PC-3 (cell line): ENCODE data around the gene SEPTIN8. TPM values are rescaled to one million over a fixed set of nuclear protein-coding genes. Genes with fewer than 3 reads are reported as not detected.

Experiments
- ATAC-seq: fragments of 200-7000 bp; cut with Tn5 transposase; 2 replicates; pipeline ENCODE4 v1.9.1; 2020; ENCODE audit warnings: mild to moderate bottlenecking, moderate library complexity
- BruUV-seq: library from RNA; stranded (reverse); fragments of 400-500 nt; replicated peaks from 2 replicates; lab custom pipeline; 2021; lab: Mats Ljungman, UMichigan
- CTCF ChIA-PET: fragments of 300-600 bp; sonication (Branson Sonifier 250); formaldehyde crosslinking; loops from one replicate; lab custom pipeline; 2022; ENCODE audit warnings: antibody characterized with exemption; lab: Charles Lee
- POLR2A ChIA-PET: fragments of 300-600 bp; sonication (Branson Sonifier 250); formaldehyde crosslinking; loops from one replicate; lab custom pipeline; 2022; ENCODE audit warnings: antibody characterized with exemption; ENCODE audit not compliant: unreplicated experiment; lab: Charles Lee
- DNase-seq: peaks from one replicate; pipeline ENCODE4 v3.0.0-alpha.2; 2015
- H2AFZ ChIP-seq: fragments of 300-600 bp; sonication (generic); 2 replicates; pipeline ENCODE4 v1.6.0; 2016; ENCODE audit warnings: antibody characterized with exemption, low read length
- H3F3A ChIP-seq: fragments of 300-600 bp; sonication (generic); one replicate; pipeline ENCODE4 v1.6.0; 2017; ENCODE audit warnings: antibody characterized with exemption, low read length, control low read depth, mild to moderate bottlenecking; ENCODE audit not compliant: unreplicated experiment
- H3K27ac ChIP-seq: fragments of 300-600 bp; sonication (generic); 2 replicates; pipeline ENCODE4 v1.5.1; 2016; ENCODE audit warnings: mild to moderate bottlenecking, low read length
- H3K27me3 ChIP-seq: fragments of 300-600 bp; sonication (generic); 2 replicates; pipeline ENCODE4 v1.6.1; 2016; ENCODE audit warnings: low read length, mixed read lengths
- H3K36me3 ChIP-seq: fragments of 300-600 bp; sonication (generic); 2 replicates; pipeline ENCODE4 v1.6.1; 2016; ENCODE audit warnings: low read depth, mixed run types, low read length, mixed read lengths
- H3K4me1 ChIP-seq: fragments of 300-600 bp; sonication (generic); 2 replicates; pipeline ENCODE4 v1.5.1; 2016; ENCODE audit warnings: low read length; ENCODE audit not compliant: insufficient read depth
- H3K4me2 ChIP-seq: fragments of 300-600 bp; sonication (generic); 2 replicates; pipeline ENCODE4 v1.6.0; 2016; ENCODE audit warnings: low read length
- H3K4me3 ChIP-seq: fragments of 300-600 bp; sonication (generic); 2 replicates; pipeline ENCODE4 v1.5.1; 2016; ENCODE audit warnings: mild to moderate bottlenecking, low read length, mixed read lengths
- H3K79me2 ChIP-seq: fragments of 300-600 bp; sonication (generic); 2 replicates; pipeline ENCODE4 v1.6.1; 2017; ENCODE audit warnings: low read length, mixed read lengths
- H3K9ac ChIP-seq: fragments of 300-600 bp; sonication (generic); 2 replicates; pipeline ENCODE4 v1.6.0; 2016; ENCODE audit warnings: mild to moderate bottlenecking, low read length
- H3K9me2 ChIP-seq: fragments of 300-600 bp; sonication (generic); replicated peaks from 2 replicates; pipeline ENCODE4 v1.6.1; 2016; ENCODE audit warnings: mixed run types, low read length, mixed read lengths
- H3K9me3 ChIP-seq: fragments of 300-600 bp; sonication (generic); 2 replicates; pipeline ENCODE4 v1.6.1; 2016; ENCODE audit warnings: low read length, mixed read lengths
- H4K20me1 ChIP-seq: fragments of 300-600 bp; sonication (generic); 2 replicates; pipeline ENCODE4 v1.6.1; 2016; ENCODE audit warnings: low read length, mixed read lengths
- CTCF ChIP-seq: fragments of 300-600 bp; sonication (generic); conservative IDR thresholded peaks from 2 replicates; pipeline ENCODE4 v1.5.1; 2017; ENCODE audit warnings: antibody characterized with exemption, low read depth, mild to moderate bottlenecking, low read length
- EZH2 ChIP-seq: fragments of 300-600 bp; sonication (generic); IDR thresholded peaks from one replicate; pipeline ENCODE4 v1.6.1; 2017; ENCODE audit warnings: antibody characterized with exemption, mild to moderate bottlenecking, low read length; ENCODE audit not compliant: unreplicated experiment
- EZH2phosphoT487 ChIP-seq: fragments of 300-600 bp; sonication (generic); IDR thresholded peaks from 2 replicates; pipeline ENCODE4 v1.6.1; 2018; ENCODE audit warnings: mild to moderate bottlenecking, antibody characterized with exemption, low read length, borderline replicate concordance
- intact Hi-C: fragments of 100-400 bp; cut with micrococcal nuclease; formaldehyde crosslinking; loops from 2 replicates; pipeline ENCODE4 v1.9.0; 2023
- total RNA-seq: library from RNA; depleted of rRNA; stranded (reverse); fragments of >200 nt; gene quantifications from 2 replicates; pipeline ENCODE4 v1.2.3, GENCODE V29; 2014

SEPTIN8 gene
- total RNA-seq, 1 experiment from 2014 or later = 21.9 TPM

- H4K20me1 ChIP-seq = no peaks in the 10 kb centered on the region
- H3K9me3 ChIP-seq = no peaks in the 10 kb centered on the region
- ATAC-seq = no peak
- H2AFZ ChIP-seq = no peak overlapping the region
- H3K36me3 ChIP-seq = no peaks in the 10 kb centered on the region
- no peak overlapping the region for H3K9ac ChIP-seq
- H3K9me2 ChIP-seq = no peaks in the 10 kb centered on the region
- H3K4me1 ChIP-seq = no peaks in the 10 kb centered on the region
- no peaks in the 10 kb centered on the region for H3K27me3 ChIP-seq
- H3K79me2 ChIP-seq = peaks cover 3% of the 10 kb centered on the region; the same call in 1 of the 2 replicates
- intact Hi-C loops = loop anchor here (5.0 kb wide), 4 partner anchors 46 to 436 kb away; partner anchors contain the start of gene SEPTIN8
- H3K4me3 ChIP-seq = no peak overlapping the region
- no peak for DNase-seq
- no peak for TF ChIP-seq EZH2phosphoT487
- TF ChIP-seq EZH2 = no peak
- TF ChIP-seq CTCF = no peak
- no peaks in the 10 kb centered on the region for H3F3A ChIP-seq
- CTCF ChIA-PET = no interaction called here
- POLR2A ChIA-PET = no interaction called here
- H3K27ac ChIP-seq = no peak overlapping the region
- no TSS peak for BruUV-seq
- H3K4me2 ChIP-seq = no peak overlapping the region
Measured at GRCh38 chr5:132823481-132824050, 46.5 kb upstream of the SEPTIN8 start.

GRCh38 chr5:132822650-132823480 lies 45.8 kb upstream of the SEPTIN8 start:
- Histone ChIP-seq H3F3A (no peaks in the 10 kb centered on the region), H3K36me3 (no peaks in the 10 kb centered on the region), H3K9me2 (no peaks in the 10 kb centered on the region), H3K4me1 (no peaks in the 10 kb centered on the region), H4K20me1 (no peaks in the 10 kb centered on the region), H3K79me2 (no peaks in the 10 kb centered on the region), H2AFZ (no peak overlapping the region), H3K9ac (no peak overlapping the region), H3K4me2 (no peak overlapping the region), H3K27ac (no peak overlapping the region), H3K4me3 (no peak overlapping the region), H3K27me3 (no peaks in the 10 kb centered on the region), H3K9me3 (no peaks in the 10 kb centered on the region)
- POLR2A ChIA-PET = no interaction called here
- DNase-seq = no peak
- ATAC-seq = no peak
- intact Hi-C loops = loop anchor here (5.0 kb wide), 4 partner anchors 46 to 436 kb away; partner anchors contain the start of gene SEPTIN8
- CTCF ChIA-PET = no interaction called here
- TF ChIP-seq EZH2 (no peak), EZH2phosphoT487 (no peak), CTCF (no peak)
- BruUV-seq = no TSS peak
